Nephron (organoid): Measurements from ENCODE around the gene KISS1R.

Experiments used
- H3K27ac Mint-ChIP-seq, 3 experiments: 2 replicates each; pipeline ENCODE4 v1.8.0; 2020; ENCODE audit warnings: mixed read lengths in 3 of 3, mild to moderate bottlenecking in 2 of 3, moderate library complexity in 1 of 3
- H3K27me3 Mint-ChIP-seq: 2 replicates; pipeline ENCODE4 v1.8.0; 2021; ENCODE audit warnings: low read depth, mild to moderate bottlenecking, moderate library complexity, mixed read lengths
- H3K36me3 Mint-ChIP-seq: 2 replicates; pipeline ENCODE4 v1.8.0; 2020; ENCODE audit warnings: low read depth, mixed read lengths
- H3K4me1 Mint-ChIP-seq: 2 replicates; pipeline ENCODE4 v1.8.0; 2020; ENCODE audit warnings: mixed read lengths
- H3K4me3 Mint-ChIP-seq, 3 experiments: 2 replicates each; pipeline ENCODE4 v1.8.0; 2020; ENCODE audit warnings: mild to moderate bottlenecking in 3 of 3, mixed read lengths in 3 of 3, moderate library complexity in 2 of 3
- H3K9me3 Mint-ChIP-seq: 2 replicates; pipeline ENCODE4 v1.8.0; 2020; ENCODE audit warnings: mixed read lengths
- CTCF ChIP-seq, 3 experiments: fragments of 200-600 bp; sonication (generic); IDR thresholded peaks; one replicate each; pipeline ENCODE4 v1.5.0; 2021; ENCODE audit warnings: antibody characterized with exemption in 3 of 3; ENCODE audit not compliant: unreplicated experiment in 3 of 3

Gene KISS1R

GRCh38 chr19:902093-902370 lies 15.1 kb upstream of the KISS1R start:
- no peak for TF ChIP-seq CTCF (IDR thresholded peaks at IDR 0.05; ENCODE audit: unreplicated experiment in 3 of 3)
- peaks cover 4% of the 10 kb centered on the region for H3K4me1 Mint-ChIP-seq
- peaks cover 4% of the 10 kb centered on the region for H3K36me3 Mint-ChIP-seq
- H3K4me3 Mint-ChIP-seq = no peak overlapping the region
- H3K9me3 Mint-ChIP-seq = no peaks in the 10 kb centered on the region
- H3K27ac Mint-ChIP-seq = no peak overlapping the region
- H3K27me3 Mint-ChIP-seq = no peaks in the 10 kb centered on the region

- Mint-ChIP-seq H3K4me1 (peaks cover 4% of the 10 kb centered on the region), H3K9me3 (no peaks in the 10 kb centered on the region), H3K4me3 (peak overlapping the region in 1 of 3 experiments; percentile 37), H3K27ac (peak overlapping the region in 1 of 3 experiments; percentile 49), H3K36me3 (peaks cover 3% of the 10 kb centered on the region), H3K27me3 (no peaks in the 10 kb centered on the region)
- TF ChIP-seq CTCF (IDR thresholded peaks at IDR 0.05; ENCODE audit: unreplicated experiment in 3 of 3) = no peak
These were observed 14.5 kb upstream of the KISS1R start for GRCh38 chr19:902446-903226.

GRCh38 chr19:903266-903797 lies 13.8 kb upstream of the KISS1R start:
- H3K4me3 Mint-ChIP-seq = peak overlapping the region in 1 of 3 experiments; percentile 37
- peak overlapping the region in 1 of 3 experiments; percentile 49 for H3K27ac Mint-ChIP-seq
- H3K9me3 Mint-ChIP-seq = no peaks in the 10 kb centered on the region
- peaks cover 4% of the 10 kb centered on the region for H3K4me1 Mint-ChIP-seq
- TF ChIP-seq CTCF (IDR thresholded peaks at IDR 0.05; ENCODE audit: unreplicated experiment in 3 of 3) = no peak
- H3K36me3 Mint-ChIP-seq = peaks cover 3% of the 10 kb centered on the region
- H3K27me3 Mint-ChIP-seq = no peaks in the 10 kb centered on the region

GRCh38 chr19:904545-904944 lies 12.6 kb upstream of the KISS1R start:
- Mint-ChIP-seq H3K27ac (peak overlapping the region in 2 of 3 experiments; percentile 72 to 75), H3K27me3 (no peaks in the 10 kb centered on the region), H3K9me3 (no peaks in the 10 kb centered on the region), H3K4me3 (no peak overlapping the region), H3K36me3 (peaks cover 2% of the 10 kb centered on the region), H3K4me1 (peaks cover 4% of the 10 kb centered on the region)
- TF ChIP-seq CTCF (IDR thresholded peaks at IDR 0.05; ENCODE audit: unreplicated experiment in 3 of 3) = no peak

GRCh38 chr19:906480-906879 lies 10.7 kb upstream of the KISS1R start:
- Mint-ChIP-seq H3K36me3 (peaks cover 3% of the 10 kb centered on the region), H3K27me3 (no peaks in the 10 kb centered on the region), H3K4me1 (peaks cover 4% of the 10 kb centered on the region), H3K27ac (no peak overlapping the region), H3K9me3 (no peaks in the 10 kb centered on the region), H3K4me3 (no peak overlapping the region)
- no peak for TF ChIP-seq CTCF (IDR thresholded peaks at IDR 0.05; ENCODE audit: unreplicated experiment in 3 of 3)
